Measurements from ENCODE around the gene ZSWIM5.

DNA sequence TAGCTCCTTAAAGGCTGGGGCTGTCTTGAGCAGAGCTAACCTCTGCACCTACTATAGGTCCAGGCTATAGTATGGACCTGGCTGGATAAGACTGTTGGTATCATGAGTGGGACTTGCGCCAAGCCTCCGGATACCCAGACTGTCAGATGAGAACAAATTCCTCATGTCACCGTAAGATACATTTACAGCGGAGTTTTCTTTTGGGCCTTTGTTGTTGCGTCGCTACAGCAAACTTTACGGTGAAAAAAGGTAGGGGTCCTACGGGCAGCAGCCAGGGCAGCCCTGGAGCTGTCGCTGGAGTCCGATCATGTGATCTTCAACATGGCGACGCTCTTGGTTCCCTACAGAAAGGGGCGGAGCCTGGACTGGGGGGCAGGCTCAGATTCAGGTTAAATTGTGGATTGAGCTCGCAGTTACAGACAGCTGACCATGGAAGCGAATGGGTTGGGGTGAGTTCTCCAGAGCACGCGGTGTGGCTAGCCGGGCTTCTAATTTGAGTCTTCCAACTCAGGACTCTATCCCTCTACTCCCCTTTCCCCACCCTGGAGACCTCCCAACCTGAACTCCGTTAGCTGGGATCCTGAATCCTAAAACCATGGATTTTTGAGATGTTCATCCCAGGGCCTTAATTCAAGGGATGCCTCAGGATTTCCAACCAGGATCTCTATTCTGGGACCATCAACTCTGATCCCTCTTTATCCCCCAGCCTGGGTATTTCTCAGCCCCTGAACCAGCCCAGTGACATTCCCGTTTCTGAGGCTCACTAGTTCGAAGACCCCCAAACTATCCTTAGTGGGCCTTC is 194.4 kb downstream of the ZSWIM5 start, which contains the start of gene UROD:
- no peak for TF ChIP-seq GATA2 (IDR thresholded peaks at IDR 0.05; ENCODE audit: low read depth, low read length)
- no peak for TF ChIP-seq GATA3 (IDR thresholded peaks at IDR 0.05; ENCODE audit: low read depth, low read length)

All from SH-SY5Y (cell line).